Fibroblast of the aortic adventitia (primary cell): ENCODE results near the gene PTPRG. TPM values are rescaled to one million over a fixed set of nuclear protein-coding genes. Genes with fewer than 3 reads are reported as not detected.

Source experiments
- DNase-seq: peaks from one replicate; pipeline ENCODE4 v3.0.0-alpha.2; 2010; ENCODE audit warnings: low read depth
- H3K4me3 ChIP-seq: 2 replicates; pipeline ENCODE4 v1.5.1; 2011; ENCODE audit warnings: low read depth, mild to moderate bottlenecking, control low read depth, low read length, moderate library complexity
- total RNA-seq: library from RNA; depleted of rRNA; stranded (reverse); fragments of >200 nt; gene quantifications from 2 replicates; pipeline ENCODE4 v1.2.3, GENCODE V29; 2012; ENCODE audit warnings: low replicate concordance
- TF ChIP-seq, protein P1 (sequence below): IDR thresholded peaks from 2 replicates; pipeline ENCODE4 v1.5.1; 2011; ENCODE audit warnings: mild to moderate bottlenecking, low read length, control low read depth, inconsistent platforms; ENCODE audit not compliant: insufficient read depth

PTPRG gene
- total RNA-seq, 1 donor, result 52.0 TPM

GRCh38 chr3:61727435-61727834 lies 166.1 kb downstream of the PTPRG start:
- TF ChIP-seq, protein P1, sequence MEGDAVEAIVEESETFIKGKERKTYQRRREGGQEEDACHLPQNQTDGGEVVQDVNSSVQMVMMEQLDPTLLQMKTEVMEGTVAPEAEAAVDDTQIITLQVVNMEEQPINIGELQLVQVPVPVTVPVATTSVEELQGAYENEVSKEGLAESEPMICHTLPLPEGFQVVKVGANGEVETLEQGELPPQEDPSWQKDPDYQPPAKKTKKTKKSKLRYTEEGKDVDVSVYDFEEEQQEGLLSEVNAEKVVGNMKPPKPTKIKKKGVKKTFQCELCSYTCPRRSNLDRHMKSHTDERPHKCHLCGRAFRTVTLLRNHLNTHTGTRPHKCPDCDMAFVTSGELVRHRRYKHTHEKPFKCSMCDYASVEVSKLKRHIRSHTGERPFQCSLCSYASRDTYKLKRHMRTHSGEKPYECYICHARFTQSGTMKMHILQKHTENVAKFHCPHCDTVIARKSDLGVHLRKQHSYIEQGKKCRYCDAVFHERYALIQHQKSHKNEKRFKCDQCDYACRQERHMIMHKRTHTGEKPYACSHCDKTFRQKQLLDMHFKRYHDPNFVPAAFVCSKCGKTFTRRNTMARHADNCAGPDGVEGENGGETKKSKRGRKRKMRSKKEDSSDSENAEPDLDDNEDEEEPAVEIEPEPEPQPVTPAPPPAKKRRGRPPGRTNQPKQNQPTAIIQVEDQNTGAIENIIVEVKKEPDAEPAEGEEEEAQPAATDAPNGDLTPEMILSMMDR, result no peak
- DNase-seq, result no peak
- H3K4me3 ChIP-seq, result no peak overlapping the region

DNA sequence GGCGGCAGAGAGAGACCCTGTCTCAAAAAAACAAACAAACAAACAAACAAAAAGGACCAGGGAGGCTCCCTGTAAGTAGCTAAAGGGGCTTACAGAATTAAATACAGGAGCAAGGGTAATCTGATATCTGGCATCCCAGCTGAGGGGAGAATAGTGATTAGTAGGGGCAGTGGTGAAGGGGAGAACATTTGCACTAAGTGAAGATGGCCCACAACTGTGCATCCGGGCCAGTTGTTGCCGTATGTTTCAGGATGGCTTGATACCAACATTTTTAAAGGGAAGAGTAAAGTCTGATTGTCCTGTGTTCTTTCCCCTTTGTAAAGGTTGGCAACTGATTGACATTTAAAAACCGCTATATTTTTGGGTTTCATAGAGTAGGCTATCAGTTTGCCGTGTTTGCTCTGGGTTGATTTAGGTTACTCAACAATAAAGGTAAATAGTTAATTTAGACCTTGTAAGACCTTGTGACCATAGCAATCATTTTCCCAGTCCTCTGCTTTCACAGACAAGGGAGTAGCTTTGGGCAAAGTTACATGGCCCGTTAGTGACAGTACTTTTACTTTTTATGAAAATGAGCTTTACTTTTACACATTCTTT lies 167.8 kb downstream of the PTPRG start:
- TF ChIP-seq, protein P1, result no peak
- no peak for DNase-seq
- no peak overlapping the region for H3K4me3 ChIP-seq

GRCh38 chr3:61730056-61730455 lies 168.7 kb downstream of the PTPRG start:
- H3K4me3 ChIP-seq, result no peak overlapping the region
- TF ChIP-seq, protein P1, result no peak
- no peak for DNase-seq

- no peak overlapping the region for H3K4me3 ChIP-seq
- TF ChIP-seq, protein P1, result no peak
- no peak for DNase-seq
These were observed 169.3 kb downstream of the PTPRG start for GRCh38 chr3:61730577-61731231.

GRCh38 chr3:61733000-61733399 lies 171.6 kb downstream of the PTPRG start:
- H3K4me3 ChIP-seq, result no peak overlapping the region
- TF ChIP-seq, protein P1, result no peak
- DNase-seq, result no peak

- DNase-seq, result peak; percentile 25
- TF ChIP-seq, protein P1, result no peak
- H3K4me3 ChIP-seq, result no peak overlapping the region
These were observed 172.5 kb downstream of the PTPRG start for GRCh38 chr3:61733876-61734275.
